ENCODE results near the gene ROR1. TPM values are rescaled to one million over a fixed set of nuclear protein-coding genes. Genes with fewer than 3 reads are reported as not detected.

Gene ROR1
- total RNA-seq, 4 donors from 2014 or later: 8.8 to 30.4 (median 14.1) TPM

GRCh38 chr1:64228167-64228957 lies 454.5 kb downstream of the ROR1 start:
- no peak for ATAC-seq (ENCODE audit: low FRiP score)
- no peak for TF ChIP-seq CTCF (IDR thresholded peaks at IDR 0.05)
- no peak for DNase-seq (ENCODE audit: low spot score)

- ATAC-seq (ENCODE audit: low FRiP score): no peak
- no peak for TF ChIP-seq CTCF (IDR thresholded peaks at IDR 0.05)
- DNase-seq (ENCODE audit: low spot score): no peak
Measured at GRCh38 chr1:64229307-64229706, 455.5 kb downstream of the ROR1 start.

Small RNA genes lying within 50 kb of the gene (small RNA-seq; reads per million reads assigned to genes)
- gene RF00019 (not detected), gene RNU6-809P (not detected)

Other genes starting within 250 kb of the ROR1 start
- gene PGM1, start 180.6 kb upstream of the ROR1 start, total RNA-seq: 100 to 1,000 TPM in 2 of 4 donors, 10 to 100 TPM in 2; 71.2 to 312 (median 162) TPM

Measured in omental fat pad (tissue), 4 donors.